Ovary (tissue), 3 donors: ENCODE measurements around the gene ANKRD6.

Experiments used
- POLR2A ChIP-seq: fragments of 450-650 bp; IDR thresholded peaks from one replicate; pipeline ENCODE4 v1.6.1; 2017; ENCODE audit warnings: antibody characterized with exemption, mild to moderate bottlenecking, moderate library complexity
- TF ChIP-seq, protein P1 (sequence below), 3 donors: fragments of 450-650 bp in 2 of 3; fragments of 200-600 bp in 1 of 3; IDR thresholded peaks; one replicate each; pipeline versions ENCODE4 v1.5.1 to v1.8.0; 2016 to 2022; ENCODE audit warnings: antibody characterized with exemption in 3 of 3, mild to moderate bottlenecking in 1 of 3
- donor health status: DM: no; HTN: no; CAD: no.

DNA sequence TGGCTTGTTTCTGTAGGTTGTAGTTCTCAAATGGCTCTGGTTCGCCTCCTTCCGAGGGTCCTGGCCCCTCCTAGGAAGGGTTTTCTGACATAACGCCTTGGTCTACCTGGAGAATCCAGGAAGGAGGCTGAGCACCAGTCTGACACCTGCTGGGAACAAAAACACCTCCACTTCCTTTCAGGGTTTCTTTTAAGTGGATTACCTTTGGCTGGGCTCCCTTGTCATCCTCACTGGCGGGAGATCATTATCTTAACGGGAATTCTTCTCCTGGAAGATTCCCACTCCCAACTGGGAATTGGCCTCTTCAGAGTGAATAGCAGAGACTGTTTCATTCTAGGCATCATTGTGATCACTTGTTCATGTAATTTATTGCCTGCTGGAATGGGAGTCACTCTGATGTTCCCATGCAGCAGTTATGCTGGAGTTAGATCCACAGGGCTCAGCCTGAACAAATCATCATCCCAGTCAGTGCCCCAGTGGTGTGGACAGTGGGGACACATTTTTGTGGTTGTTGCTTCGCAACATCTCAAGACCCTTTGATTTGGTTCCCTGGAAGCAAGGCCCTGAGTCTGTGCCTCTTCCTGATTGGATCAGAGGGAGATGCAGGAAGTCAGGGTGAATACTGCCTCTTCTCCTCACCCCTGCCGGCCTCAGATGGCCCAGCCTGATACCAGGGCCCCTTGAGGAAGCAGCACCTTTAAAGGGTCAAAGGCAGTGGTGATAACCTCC, 156.5 kb downstream of the ANKRD6 start:
- TF ChIP-seq, protein P1, sequence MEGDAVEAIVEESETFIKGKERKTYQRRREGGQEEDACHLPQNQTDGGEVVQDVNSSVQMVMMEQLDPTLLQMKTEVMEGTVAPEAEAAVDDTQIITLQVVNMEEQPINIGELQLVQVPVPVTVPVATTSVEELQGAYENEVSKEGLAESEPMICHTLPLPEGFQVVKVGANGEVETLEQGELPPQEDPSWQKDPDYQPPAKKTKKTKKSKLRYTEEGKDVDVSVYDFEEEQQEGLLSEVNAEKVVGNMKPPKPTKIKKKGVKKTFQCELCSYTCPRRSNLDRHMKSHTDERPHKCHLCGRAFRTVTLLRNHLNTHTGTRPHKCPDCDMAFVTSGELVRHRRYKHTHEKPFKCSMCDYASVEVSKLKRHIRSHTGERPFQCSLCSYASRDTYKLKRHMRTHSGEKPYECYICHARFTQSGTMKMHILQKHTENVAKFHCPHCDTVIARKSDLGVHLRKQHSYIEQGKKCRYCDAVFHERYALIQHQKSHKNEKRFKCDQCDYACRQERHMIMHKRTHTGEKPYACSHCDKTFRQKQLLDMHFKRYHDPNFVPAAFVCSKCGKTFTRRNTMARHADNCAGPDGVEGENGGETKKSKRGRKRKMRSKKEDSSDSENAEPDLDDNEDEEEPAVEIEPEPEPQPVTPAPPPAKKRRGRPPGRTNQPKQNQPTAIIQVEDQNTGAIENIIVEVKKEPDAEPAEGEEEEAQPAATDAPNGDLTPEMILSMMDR (IDR thresholded peaks at IDR 0.05) = no peak
- no peak for TF ChIP-seq POLR2A
